Panc1 (cell line): Measurements from ENCODE around the gene PPDPF. TPM values are rescaled to one million over a fixed set of nuclear protein-coding genes. Genes with fewer than 3 reads are reported as not detected.

Source experiments
- ATAC-seq: fragments of 200-7000 bp; cut with Tn5 transposase; 2 replicates; pipeline ENCODE4 v1.9.1; 2020; ENCODE audit warnings: mild to moderate bottlenecking, moderate library complexity
- BruUV-seq: library from RNA; stranded (reverse); fragments of 400-500 nt; replicated peaks from 2 replicates; lab custom pipeline; 2021; lab: Mats Ljungman, UMichigan
- CTCF ChIA-PET: fragments of 300-600 bp; sonication (Branson Sonifier 250); formaldehyde crosslinking; loops from one replicate; lab custom pipeline; 2022; ENCODE audit warnings: antibody characterized with exemption; lab: Charles Lee
- POLR2A ChIA-PET: fragments of 300-600 bp; sonication (Branson Sonifier 250); formaldehyde crosslinking; loops from one replicate; lab custom pipeline; 2022; ENCODE audit warnings: antibody characterized with exemption; lab: Charles Lee
- DNase-seq: peaks from one replicate; pipeline ENCODE4 v3.0.0-alpha.2; 2010; ENCODE audit warnings: low read depth, low spot score
- H3K27ac ChIP-seq: 2 replicates; pipeline ENCODE4 v1.5.1; 2011; ENCODE audit warnings: mild to moderate bottlenecking, low read length, inconsistent platforms
- H3K27me3 ChIP-seq: fragments of 200-500 bp; sonication (Bioruptor generic); 2 replicates; pipeline ENCODE4 v1.6.0; 2014; ENCODE audit warnings: low read length, inconsistent platforms; ENCODE audit not compliant: control insufficient read depth, insufficient read depth
- H3K36me3 ChIP-seq: fragments of 200-500 bp; sonication (Bioruptor generic); 2 replicates; pipeline ENCODE4 v1.5.1; 2014; ENCODE audit warnings: inconsistent platforms, mild to moderate bottlenecking, low read length, moderate library complexity; ENCODE audit not compliant: control insufficient read depth, insufficient read depth
- H3K4me1 ChIP-seq: 2 replicates; pipeline ENCODE4 v1.5.1; 2011; ENCODE audit warnings: inconsistent platforms, mild to moderate bottlenecking, low read length, moderate library complexity; ENCODE audit not compliant: control insufficient read depth, insufficient read depth
- H3K4me3 ChIP-seq, 2 experiments: 2 replicates each; pipeline ENCODE4 v1.5.1; 2011 to 2012; ENCODE audit warnings: low read depth in 2 of 2, low read length in 2 of 2, mild to moderate bottlenecking in 2 of 2, inconsistent platforms in 1 of 2, moderate library complexity in 1 of 2
- H3K9me3 ChIP-seq: fragments of 200-500 bp; sonication (Bioruptor generic); 2 replicates; pipeline ENCODE4 v1.5.1; 2014; ENCODE audit warnings: low read depth, mild to moderate bottlenecking, inconsistent platforms, low read length, moderate library complexity; ENCODE audit not compliant: control insufficient read depth, insufficient read depth
- POLR2AphosphoS5 ChIP-seq: IDR thresholded peaks from 2 replicates; pipeline ENCODE4 v1.6.1; 2012; ENCODE audit warnings: mild to moderate bottlenecking, low read depth, low read length, moderate library complexity
- REST ChIP-seq, 2 experiments: IDR thresholded peaks; 2 replicates each; pipeline ENCODE4 v1.6.1; 2011 to 2012; ENCODE audit warnings: low read depth in 2 of 2, control low read depth in 1 of 2, low read length in 1 of 2, mild to moderate bottlenecking in 1 of 2, moderate library complexity in 1 of 2; ENCODE audit not compliant: insufficient read depth in 1 of 2
- SIN3A ChIP-seq: IDR thresholded peaks from 2 replicates; pipeline ENCODE4 v1.6.1; 2012; ENCODE audit warnings: low read depth, mild to moderate bottlenecking, low read length, moderate library complexity, borderline replicate concordance; ENCODE audit not compliant: insufficient read depth
- TCF7L2 ChIP-seq: IDR thresholded peaks from 2 replicates; pipeline ENCODE4 v1.6.1; 2011; ENCODE audit warnings: mild to moderate bottlenecking, low read depth, low read length, inconsistent platforms
- in situ Hi-C: cut with HindIII; loops from 2 replicates; pipeline ENCODE4 v1.10.0; 2016; ENCODE audit warnings: low sequenced_read_pairs, low pct_unique_long_range_greater_than_20kb
- intact Hi-C: fragments of 100-400 bp; cut with micrococcal nuclease; formaldehyde crosslinking; loops from one replicate; pipeline ENCODE4 v1.10.0; 2022; ENCODE audit not compliant: unreplicated experiment
- total RNA-seq: library from RNA; stranded (reverse); gene quantifications from one replicate; pipeline ENCODE4 v1.2.1, GENCODE V29; 2021; ENCODE audit not compliant: unreplicated experiment
- TF ChIP-seq, protein P1 (sequence below): fragments of 450-650 bp; IDR thresholded peaks from 2 replicates; pipeline ENCODE4 v1.5.1; 2017; ENCODE audit warnings: mild to moderate bottlenecking

Gene PPDPF
- total RNA-seq, 1 experiment from 2014 or later, result 241 TPM

DNA sequence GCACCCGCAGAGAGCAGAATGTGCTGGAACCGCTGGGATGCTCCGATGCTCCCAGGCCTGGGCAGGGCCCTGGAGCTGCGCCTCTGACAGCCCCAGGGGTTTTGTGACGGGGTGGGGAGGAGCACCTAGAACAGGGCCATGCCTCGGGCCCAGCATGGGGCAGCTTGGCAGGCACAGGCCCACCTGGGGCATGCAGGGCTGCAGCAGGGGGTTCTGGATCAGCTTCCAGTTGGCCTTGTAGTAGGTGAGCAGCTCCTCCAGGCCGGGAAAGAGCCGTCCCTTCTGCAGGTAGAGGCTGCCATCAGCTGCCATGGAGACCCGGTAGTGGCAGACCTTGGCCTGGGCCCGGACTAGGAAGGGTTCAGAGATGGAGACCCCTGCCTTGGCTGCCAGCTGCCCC, 22.6 kb downstream of the PPDPF start:
- DNase-seq (no peak), ATAC-seq (no peak)
- ChIA-PET POLR2A (no interaction called here), CTCF (no interaction called here)
- intact Hi-C loops (no loop called here), in situ Hi-C loops (no loop called here)
- no peaks in the 10 kb centered on the region for H3K27me3 ChIP-seq
- BruUV-seq, result no TSS peak
- TF ChIP-seq REST (IDR thresholded peaks at IDR 0.05; ENCODE audit: insufficient read depth in 1 of 2, low read depth in 2 of 2, low read length in 1 of 2), result no peak
- no peak for TF ChIP-seq TCF7L2
- TF ChIP-seq SIN3A, result no peak
- no peak for TF ChIP-seq POLR2AphosphoS5
- TF ChIP-seq, protein P1, sequence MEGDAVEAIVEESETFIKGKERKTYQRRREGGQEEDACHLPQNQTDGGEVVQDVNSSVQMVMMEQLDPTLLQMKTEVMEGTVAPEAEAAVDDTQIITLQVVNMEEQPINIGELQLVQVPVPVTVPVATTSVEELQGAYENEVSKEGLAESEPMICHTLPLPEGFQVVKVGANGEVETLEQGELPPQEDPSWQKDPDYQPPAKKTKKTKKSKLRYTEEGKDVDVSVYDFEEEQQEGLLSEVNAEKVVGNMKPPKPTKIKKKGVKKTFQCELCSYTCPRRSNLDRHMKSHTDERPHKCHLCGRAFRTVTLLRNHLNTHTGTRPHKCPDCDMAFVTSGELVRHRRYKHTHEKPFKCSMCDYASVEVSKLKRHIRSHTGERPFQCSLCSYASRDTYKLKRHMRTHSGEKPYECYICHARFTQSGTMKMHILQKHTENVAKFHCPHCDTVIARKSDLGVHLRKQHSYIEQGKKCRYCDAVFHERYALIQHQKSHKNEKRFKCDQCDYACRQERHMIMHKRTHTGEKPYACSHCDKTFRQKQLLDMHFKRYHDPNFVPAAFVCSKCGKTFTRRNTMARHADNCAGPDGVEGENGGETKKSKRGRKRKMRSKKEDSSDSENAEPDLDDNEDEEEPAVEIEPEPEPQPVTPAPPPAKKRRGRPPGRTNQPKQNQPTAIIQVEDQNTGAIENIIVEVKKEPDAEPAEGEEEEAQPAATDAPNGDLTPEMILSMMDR, result no peak
- H3K4me3 ChIP-seq, result no peak overlapping the region
- no peak overlapping the region for H3K27ac ChIP-seq
- H3K9me3 ChIP-seq, result no peaks in the 10 kb centered on the region
- no peaks in the 10 kb centered on the region for H3K36me3 ChIP-seq
- H3K4me1 ChIP-seq, result peaks cover 8% of the 10 kb centered on the region; the same call in 1 of the 2 replicates

GRCh38 chr20:63543733-63544132, 23.2 kb downstream of the PPDPF start:
- POLR2A ChIA-PET, result no interaction called here
- Histone ChIP-seq H3K36me3 (no peaks in the 10 kb centered on the region), H3K4me1 (peaks cover 10% of the 10 kb centered on the region; the same call in 1 of the 2 replicates), H3K4me3 (no peak overlapping the region), H3K27ac (no peak overlapping the region), H3K27me3 (no peaks in the 10 kb centered on the region), H3K9me3 (no peaks in the 10 kb centered on the region)
- DNase-seq (no peak), ATAC-seq (no peak)
- no peak for TF ChIP-seq POLR2AphosphoS5
- no peak for TF ChIP-seq TCF7L2
- intact Hi-C loops, result no loop called here
- CTCF ChIA-PET, result no interaction called here
- BruUV-seq, result no TSS peak
- in situ Hi-C loops, result no loop called here

DNA sequence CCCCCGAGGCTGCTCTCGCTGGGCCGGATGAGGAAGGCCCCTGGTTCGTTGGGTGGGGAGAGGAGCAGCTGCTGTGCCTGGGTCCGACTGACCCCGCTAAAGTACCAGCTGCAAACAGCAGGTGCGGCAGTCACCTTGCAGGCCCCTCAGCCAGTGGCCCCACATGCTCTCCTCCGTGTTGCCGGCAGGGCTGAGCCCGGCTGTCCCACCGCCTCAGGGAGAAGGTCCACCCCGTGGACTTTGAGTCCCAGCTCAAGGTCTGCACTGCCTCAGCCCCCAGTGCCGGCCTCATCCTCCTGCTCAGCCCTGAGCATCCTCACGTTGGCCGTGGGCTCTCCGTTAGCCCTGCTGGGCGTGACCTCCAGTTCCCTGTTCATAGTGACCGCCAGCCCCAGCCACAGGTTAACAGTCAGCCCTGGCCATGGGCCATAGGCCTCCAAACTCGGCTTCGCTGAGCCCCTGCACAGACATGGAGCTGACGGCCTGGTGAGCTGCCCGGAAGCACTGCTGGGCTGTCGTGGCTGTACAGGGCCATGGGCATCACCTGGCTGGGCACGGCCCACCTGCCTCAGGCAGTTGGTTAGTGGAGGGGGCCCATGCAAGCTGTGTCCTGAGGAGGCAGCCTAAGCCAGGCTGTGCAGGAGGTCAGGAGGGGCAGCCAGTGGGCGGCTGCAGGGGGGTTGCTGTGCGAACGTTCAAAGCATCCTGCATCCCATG, 23.8 kb downstream of the PPDPF start:
- BruUV-seq, result no TSS peak
- Histone ChIP-seq H3K36me3 (no peaks in the 10 kb centered on the region), H3K27ac (no peak overlapping the region), H3K27me3 (no peaks in the 10 kb centered on the region), H3K4me3 (no peak overlapping the region), H3K4me1 (peaks cover 10% of the 10 kb centered on the region; the same call in 1 of the 2 replicates), H3K9me3 (no peaks in the 10 kb centered on the region)
- ChIA-PET POLR2A (no interaction called here), CTCF (interaction anchor here (0.5 kb wide), 1 partner anchor 558 kb away, joined by 6 read pairs; no protein-coding TSS in a partner anchor)
- intact Hi-C loops, result no loop called here
- in situ Hi-C loops, result no loop called here
- DNase-seq, result no peak
- TF ChIP-seq, protein P1, result no peak
- TF ChIP-seq REST (IDR thresholded peaks at IDR 0.05; ENCODE audit: insufficient read depth in 1 of 2, low read depth in 2 of 2, low read length in 1 of 2) (no peak), POLR2AphosphoS5 (no peak), SIN3A (no peak), TCF7L2 (no peak)
- 0 out of 2 replicates have a peak, but pooled peaks have one; percentile 6 for ATAC-seq
